HG03060 (cell line): ENCODE data around the gene EMC1.
"Not testable (repeated sequence)": the region's sequence is repeated elsewhere in the genome, so short reads cannot be mapped to it uniquely, and the experiment has no call there.

Source experiments
- ATAC-seq: cut with Tn5 transposase; IDR thresholded peaks from one replicate; pipeline ENCODE4 v1.9.1; 2021; ENCODE audit warnings: low read depth, moderate number of reproducible peaks; ENCODE audit not compliant: unreplicated experiment

The EMC1 gene

DNA sequence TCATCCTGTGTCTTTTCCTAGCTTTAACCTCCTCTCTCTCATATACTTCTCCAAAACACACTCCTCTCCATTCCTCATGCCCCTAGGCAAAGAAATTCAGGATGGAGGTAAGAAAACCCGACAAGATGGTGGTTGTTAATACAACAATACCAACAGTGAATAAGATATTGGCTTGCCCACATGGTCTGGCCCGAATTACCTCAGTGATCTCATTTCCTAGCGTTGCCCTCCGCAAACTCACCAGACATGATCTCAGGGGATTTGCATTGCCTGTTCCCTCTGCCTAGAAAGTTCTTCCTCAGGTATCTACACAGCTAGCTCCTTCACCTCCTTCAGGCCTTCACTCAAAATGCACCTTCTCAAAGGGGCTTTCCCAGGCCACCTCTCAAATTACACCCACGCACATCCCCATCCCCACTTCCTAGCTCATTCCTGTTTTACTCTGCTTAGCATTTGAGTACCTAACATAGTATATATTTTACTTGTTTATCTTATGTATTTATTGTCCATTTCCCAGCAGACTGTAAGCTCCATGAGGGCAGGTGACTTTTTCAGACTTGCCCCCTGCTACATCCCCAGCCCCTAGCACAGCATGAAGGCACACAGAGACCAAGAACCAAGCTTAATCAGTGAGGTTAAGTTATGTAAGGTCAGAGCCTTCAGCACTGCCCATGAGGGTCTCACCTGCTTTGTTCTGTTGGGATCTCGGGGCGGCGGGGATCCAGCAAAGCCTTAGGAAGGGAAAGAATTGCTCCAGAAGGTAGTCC lies 31.1 kb downstream of the EMC1 start:
- ATAC-seq: no peak

DNA sequence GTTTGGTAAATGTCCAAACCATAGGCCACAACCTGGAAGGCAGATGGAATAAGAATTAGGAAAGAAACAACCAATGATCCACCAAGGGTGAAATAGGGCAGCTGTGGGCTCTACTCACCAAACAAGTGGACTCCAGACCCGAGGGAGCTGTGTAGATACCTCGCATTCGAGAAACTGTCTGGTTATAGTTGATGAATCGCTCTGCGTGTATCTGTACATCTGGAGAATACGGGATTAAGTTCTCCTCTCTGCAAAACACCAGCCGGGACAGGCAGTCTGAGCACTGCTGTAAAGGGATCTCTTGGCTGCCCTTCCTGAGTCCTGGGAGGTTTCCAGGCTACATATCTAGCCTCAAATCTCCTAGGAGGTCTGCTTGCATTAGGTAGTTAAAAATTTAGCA lies 31.9 kb downstream of the EMC1 start:
- no peak for ATAC-seq

DNA sequence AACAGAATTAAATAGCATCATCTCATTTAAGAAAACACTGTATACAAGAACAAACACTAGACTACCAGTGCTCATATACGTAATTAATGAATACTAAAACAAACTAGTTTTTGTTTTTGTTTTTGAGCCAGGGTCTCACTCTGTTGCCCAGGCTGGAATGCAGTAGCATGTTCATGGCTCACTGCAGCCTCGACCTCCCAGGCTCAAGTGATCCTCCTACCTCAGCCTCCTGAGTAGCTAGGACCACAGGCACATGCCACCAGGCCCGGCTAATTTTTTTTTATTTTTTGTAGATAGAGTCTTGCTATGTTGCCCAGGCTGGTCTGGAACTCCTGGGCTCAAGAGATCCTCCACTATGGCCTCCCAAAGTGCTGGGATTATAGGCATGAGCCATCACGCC lies 34.7 kb downstream of the EMC1 start:
- ATAC-seq: not testable (repeated sequence)

DNA sequence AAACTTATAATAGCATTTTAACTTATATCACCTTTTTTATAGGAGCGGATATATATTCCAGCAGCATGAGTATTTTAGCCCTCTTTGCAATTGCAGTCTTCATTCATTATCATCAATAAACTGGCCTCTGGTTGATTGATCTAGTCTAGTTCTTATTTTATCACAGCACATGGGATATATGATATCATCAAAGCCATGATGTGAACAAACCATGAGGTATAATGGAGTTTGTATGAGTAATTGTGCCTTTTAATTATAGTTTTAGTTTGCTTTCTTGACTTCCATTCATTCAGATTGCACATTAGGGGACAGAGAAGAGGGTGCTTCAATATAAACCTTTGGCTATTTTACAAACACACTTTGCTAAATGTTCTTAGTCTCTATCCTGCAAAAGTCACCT lies 37.7 kb downstream of the EMC1 start:
- no peak for ATAC-seq

DNA sequence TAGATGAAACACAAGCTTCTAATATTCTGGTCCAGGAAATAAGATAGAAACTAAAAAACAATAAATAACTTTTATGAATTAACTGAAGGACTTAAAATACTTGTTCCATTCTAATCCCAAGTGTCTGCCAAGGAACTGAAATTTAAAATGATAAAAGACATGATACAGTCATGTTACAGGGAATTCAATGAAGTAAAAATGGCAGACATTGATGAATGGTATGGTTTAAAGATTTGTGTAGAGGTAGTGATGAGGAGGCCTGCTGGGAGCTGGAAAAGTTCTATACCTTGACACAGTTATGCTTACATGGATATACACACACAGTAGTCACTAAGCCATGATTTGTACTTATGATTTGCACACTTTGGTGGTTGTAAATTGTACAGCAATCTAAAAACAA lies 39.2 kb downstream of the EMC1 start:
- ATAC-seq: no peak

DNA sequence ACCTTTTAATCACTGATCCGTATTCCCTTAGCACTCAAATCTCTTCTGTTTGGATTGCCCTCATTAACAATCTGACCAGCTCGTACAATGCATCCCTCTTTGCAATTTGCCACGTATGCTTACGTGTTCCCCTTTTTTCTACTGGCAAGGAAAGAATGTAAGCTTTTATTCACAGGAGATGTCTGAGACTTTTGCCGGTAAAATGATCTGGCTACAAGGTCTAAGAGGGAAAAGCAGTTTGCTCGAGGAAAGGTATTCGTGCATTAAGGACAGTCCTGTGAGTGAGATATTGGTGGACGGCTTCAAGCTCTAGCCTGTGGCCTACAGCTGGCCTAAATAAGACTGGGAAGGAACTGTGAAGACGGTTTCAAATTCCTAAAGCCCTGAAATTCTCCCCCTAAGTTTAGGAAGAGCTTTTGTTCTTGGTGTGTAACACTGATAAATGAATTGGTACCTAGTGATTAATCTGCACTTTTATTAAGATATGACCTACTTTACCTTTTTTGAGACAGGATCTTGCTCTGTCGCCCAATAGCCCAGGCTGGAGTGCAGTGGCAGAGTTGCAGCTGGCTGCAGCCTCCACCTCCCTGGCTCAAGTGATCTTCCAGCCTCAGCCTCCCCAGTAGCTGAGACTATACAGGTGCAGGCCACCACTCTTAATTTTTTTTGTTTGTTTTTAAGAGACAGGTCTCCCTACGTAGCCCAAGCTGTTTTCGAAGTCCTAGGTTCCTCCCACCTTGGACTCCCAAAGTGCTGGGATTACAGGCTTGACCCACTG lies 40.4 kb downstream of the EMC1 start:
- ATAC-seq: no peak

DNA sequence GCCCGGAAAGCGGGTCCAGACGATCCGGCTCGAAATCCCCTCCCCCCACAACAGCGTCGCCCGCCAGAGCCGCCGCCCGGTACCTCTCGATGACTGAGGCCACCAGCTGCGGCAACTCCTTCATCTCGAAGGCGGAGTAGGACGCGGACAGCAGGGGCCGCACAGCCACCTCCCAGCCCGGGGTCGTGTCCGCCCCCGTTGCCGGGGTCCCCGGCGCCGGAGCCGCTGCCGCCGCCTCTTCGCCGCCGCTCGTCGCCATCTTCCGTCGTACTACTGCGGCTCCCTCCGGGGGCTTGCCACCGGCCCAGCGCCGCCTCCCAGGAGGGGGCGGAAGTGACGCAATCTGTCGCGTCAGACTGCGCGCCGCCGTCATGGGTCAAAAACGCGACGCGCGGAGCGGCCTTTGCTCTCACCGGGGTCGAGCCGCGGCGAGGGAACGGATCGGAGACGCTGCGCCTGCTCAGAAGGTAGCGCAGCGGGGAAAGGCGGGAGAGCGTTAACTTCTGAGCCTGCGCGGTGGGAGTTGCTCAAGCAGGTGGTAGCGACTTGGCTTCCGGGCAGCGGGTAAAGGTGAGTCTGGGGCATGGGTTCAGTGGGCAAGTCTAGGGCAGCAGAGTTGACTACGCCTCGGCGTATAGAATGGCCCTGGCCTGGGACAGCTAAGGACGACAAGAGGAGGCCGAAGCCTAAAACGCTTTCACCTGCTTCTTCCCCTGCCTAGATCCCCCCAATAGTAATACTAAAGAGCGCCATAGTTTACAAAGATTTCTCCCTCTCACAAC lies 41.1 kb downstream of the EMC1 start, which contains the start of gene UBR4:
TSS of gene UBR4 (minus strand) at position 277 of the 782 bp plus-strand sequence. CDS start at position 259, 18 bp downstream.
- ATAC-seq: peak; percentile 62

DNA sequence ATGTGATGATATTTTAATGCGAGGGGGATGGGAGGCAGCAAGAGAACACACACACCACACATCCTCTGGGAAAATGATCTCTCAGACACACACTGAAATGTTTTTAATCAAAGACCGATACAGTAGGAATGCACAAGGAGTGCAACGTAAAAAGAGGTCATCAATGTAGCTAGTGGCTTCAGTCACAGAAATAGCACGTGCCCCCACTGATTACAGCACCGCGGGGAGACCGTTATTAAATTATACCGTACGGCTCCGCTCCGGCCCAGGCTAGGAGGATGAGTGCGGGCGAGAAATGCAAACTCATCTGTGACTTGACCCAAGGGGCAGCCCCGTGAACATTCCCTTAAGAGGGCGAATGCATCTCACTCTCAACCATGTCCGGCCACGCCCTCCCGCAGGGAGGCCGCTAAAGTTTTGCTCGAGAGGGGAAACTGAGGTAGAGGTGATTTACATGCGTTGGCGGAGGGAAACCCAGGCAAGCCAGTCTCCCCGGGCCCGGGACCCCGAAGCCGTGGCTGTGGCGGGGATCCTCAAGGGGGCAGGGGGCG lies 41.8 kb downstream of the EMC1 start:
- ATAC-seq: peak; percentile 23

DNA sequence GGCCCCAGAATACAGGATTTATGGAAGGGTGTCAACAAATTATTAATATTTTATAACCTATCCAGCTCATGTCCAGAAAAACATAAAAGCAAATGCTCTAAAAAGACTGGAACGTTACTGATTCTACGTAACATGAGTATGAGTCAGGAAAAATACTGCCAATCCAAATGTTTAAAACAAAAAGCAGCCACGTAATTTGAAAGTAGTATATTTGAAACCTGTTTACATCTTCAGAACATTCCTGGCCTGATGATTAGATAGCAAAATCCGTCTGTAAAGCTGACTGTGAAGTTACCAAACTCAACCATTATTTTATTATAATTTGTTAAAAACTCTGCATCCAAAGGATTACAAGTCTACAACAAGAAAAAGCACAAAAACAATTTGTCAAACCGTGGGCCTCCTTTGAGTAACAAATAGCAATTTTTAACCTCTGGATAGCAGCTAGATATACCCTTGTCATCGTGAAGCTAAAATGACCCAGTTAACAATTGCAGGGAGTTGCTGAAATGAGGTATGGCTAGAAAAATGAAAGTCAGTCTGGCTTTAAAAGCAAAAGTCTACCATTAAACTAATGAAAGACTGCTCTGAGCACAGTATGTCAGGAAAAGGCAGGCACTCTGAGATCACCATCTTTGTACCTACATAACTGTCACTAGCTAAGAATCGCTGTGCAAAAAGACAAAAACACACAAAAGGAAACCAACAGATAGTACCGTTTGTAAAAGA lies 42.5 kb downstream of the EMC1 start:
- no peak for ATAC-seq

DNA sequence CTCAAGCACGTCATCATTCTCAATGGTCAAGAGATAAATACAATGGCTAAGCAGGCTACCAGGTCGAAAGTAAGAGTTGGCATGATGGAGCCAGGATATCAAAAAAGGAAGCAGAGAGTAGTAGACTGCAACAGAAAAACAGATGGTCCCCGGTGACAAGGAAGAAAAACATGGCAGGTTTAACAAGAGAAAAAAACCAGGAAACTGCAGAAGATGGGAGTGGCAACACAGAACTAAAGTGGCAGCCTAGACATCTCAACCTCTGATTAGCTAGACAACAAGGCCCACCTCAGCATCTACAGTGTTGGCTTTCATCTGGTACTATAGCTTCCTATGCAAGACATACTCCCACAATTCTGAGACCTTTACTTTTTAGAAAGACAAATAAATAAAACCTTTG lies 44.4 kb downstream of the EMC1 start:
- no peak for ATAC-seq

DNA sequence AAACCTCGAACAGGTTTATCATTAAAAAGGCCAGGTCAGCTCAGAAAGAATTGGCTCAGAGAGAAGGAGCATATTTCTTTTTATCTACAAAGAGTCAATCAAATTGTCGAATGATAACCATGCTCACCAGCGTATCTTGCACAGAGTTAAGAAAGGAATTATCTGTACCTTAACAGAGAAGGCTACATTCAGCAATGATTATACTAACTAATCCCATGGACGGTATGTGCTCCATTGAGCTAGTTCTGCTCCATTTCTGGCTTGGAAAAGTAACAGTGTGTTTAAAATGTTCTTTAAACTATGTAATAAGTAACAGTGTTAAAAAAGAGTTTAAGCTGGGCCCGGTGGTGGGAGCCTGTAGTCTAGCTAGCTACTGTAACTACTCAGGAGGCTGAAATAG lies 45.5 kb downstream of the EMC1 start:
- ATAC-seq: no peak

DNA sequence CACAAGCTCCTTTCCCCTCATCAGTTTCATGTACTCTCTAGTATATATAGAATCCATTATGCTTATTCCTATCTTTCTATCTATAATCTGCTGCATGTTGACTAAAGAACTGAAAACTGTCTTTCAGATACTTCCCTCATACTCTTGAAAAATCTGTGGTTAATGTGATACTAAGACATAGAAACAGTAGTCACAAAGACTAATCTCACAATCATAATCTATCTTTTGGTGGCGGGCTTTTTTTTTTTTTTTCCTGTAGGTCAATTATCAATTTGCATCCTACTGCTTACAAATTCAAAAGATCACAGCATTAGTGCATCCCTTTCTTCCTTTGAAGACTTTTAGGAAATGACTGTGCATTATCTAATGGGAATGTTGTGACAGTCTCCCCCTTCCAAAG lies 45.9 kb downstream of the EMC1 start:
- ATAC-seq: no peak

DNA sequence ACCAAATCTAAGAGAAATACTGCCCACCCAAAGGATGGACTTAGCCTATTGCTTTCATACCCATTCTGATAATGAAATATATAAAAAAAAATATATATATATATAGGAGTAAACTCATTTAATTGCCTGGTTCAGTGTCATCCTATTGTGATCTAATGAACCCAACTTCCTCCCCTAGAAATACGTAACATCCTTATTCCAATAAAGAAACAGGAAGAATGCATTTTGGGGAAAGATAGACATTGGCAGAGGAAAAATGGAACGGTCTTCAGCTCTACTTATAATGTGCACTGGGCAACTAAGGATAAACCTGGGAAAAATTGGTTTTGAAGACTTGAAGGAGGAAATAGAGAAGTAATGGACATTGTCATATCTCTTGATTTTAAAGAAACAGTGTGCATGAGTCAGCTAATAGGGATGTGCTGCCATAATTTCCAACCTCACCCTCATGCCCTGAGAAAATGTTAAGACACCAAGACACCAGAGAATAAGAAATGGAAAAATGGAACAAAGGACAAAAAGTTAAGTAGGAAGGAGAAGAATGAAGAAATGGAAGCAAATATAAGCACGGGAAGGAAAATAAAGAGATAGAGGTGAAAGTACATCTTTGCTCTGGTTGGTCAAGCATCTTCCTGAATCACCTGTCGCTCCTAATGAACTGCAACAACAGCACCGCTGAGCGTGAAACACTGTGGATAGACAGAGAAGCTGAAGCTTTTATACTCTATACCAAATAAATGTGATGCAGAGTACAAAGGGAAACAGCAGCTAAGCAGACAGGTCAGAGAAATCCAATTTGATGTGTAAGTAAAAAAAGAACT lies 46.7 kb downstream of the EMC1 start:
- no peak for ATAC-seq

DNA sequence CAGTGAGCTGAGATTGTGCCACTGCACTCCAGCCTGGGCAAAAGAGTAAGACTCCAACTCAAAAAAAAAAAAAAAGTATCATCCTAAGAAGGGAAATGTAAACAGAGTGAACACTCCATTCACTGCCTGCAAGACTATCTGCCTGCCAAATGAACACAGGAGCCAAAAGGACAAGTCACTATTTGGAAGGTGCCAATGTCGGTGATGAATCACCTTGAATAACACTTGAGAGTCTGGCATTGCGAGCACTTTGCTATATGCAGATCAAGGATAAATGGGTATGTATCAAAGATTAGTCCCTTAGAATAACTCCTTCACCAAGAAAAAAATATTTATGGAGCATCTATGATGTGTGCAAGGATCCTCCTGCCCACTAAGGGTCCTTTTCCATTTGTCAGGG lies 47.9 kb downstream of the EMC1 start:
- no peak for ATAC-seq

DNA sequence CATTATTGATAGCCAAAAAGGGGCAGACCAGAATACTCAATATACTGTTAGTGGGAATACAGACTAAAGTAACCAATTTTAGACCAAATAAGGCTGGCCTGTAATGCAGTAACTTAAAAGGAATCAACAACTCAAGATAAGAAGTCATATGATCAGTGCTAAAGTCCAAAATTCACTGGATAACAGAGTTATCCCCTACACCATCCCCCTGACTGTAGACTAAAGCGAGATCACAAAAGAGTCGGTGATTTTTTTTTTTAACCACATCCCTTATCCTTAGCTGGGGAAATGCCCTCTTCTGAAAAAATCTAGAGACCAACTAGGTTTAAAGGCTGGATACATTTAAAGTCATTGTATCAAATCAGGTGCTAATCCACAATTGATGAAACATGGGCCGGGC lies 48.9 kb downstream of the EMC1 start:
- ATAC-seq: no peak

DNA sequence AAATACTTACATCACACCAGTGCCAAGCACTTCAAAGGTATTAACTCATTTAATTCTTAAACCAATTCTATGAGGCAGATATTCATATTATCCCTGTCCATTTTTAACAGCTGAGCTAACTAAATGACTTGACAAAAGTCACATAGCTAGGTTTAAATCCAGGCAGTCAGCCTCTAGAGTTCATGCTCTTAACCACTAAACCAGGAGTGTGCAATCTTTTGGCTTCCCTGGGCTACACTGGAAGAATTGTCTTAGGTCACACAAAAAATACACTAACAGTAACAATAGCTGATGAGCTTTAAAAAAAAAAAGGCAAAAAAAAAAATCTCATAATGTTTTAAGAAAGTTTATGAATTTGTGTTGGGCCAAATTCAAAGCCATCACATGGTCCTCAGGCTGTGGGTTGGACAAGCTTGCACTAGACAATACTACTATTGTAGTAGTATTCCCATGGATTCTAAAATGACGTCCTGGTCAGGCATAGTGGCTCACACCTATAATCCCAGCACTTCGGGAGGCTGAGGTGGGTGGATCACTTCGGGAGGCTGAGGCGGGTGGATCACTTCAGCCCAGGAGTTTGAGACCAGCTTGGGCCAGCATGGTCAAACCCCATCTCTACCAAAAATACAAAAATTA lies 51.2 kb downstream of the EMC1 start:
- ATAC-seq: no peak

DNA sequence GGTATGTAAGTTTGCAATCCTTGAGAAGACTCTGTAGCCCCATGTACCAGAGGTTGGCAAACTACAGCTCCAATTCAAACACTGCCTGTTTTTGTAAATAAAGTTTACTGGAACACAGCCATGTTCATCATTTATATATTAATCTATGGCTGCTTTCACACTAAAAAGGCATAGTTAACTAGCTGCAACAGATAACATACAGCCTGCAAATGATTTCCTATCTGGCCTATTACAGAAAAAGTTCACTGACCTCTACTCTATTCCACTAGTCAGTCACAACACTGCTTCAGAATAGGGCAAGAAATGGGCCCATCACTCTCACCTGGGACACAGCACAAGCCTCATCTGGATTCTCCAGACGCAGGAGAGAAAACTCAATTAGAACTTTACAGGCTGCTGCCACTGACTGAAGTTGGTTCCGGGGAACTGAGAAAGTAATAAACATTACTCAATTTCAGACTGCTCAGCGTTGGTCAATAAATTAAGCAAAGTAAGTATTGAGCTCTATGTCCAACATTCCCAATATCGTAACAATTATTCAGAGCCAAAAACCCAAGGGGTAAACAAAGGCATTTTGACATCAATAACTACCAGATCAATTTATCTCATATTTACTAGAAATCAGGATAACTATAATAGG lies 51.9 kb downstream of the EMC1 start:
- no peak for ATAC-seq

DNA sequence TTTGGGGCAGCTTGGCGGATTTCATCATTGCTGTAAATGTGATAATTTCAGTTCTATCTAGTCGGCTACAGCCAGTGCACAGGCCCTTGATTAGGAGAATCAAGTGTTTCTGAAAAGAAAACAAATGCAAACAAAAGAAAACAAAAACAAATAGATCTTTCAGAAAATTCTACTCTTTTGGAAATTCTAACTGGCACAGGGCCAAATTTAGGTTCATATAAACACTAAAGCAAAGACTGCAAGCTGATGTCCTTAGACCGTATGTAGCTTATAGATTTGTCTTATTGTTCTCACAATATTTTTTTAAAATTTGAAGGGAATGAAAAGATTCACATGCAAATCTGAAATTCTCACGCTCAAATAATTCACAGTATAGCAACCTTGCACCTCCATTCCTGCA lies 52.5 kb downstream of the EMC1 start:
- no peak for ATAC-seq
